HG02623 (cell line): ENCODE results near the gene EEIG1.
A peak's percentile ranks its signal among the peaks of the same experiment; 100 is the strongest.

ENCODE experiments used
- ATAC-seq: cut with Tn5 transposase; IDR thresholded peaks from one replicate; pipeline ENCODE4 v1.9.1; 2021; ENCODE audit warnings: moderate library complexity; ENCODE audit not compliant: unreplicated experiment

Gene EEIG1

GRCh38 chr9:128001779-128002298 lies 21.1 kb upstream of the EEIG1 start:
- ATAC-seq = no peak

GRCh38 chr9:128001151-128001778 lies 20.5 kb upstream of the EEIG1 start:
- ATAC-seq = no peak

GRCh38 chr9:127999461-127999860 lies 18.7 kb upstream of the EEIG1 start:
- no peak for ATAC-seq

- no peak for ATAC-seq
Observed at GRCh38 chr9:127993721-127994120, 12.9 kb upstream of the EEIG1 start.

- no peak for ATAC-seq
Observed at GRCh38 chr9:127991757-127992274, 11.0 kb upstream of the EEIG1 start.

GRCh38 chr9:127991017-127991756 lies 10.4 kb upstream of the EEIG1 start:
- no peak for ATAC-seq

- no peak for ATAC-seq
Observed at GRCh38 chr9:127990554-127990953, 9.8 kb upstream of the EEIG1 start.

GRCh38 chr9:127989094-127989493 lies 8.3 kb upstream of the EEIG1 start:
- ATAC-seq = no peak

- ATAC-seq = no peak
Observed at GRCh38 chr9:127987103-127987614, 6.4 kb upstream of the EEIG1 start.

GRCh38 chr9:127985011-127985410 lies 4.2 kb upstream of the EEIG1 start:
- no peak for ATAC-seq

GRCh38 chr9:127983847-127984289 lies 3.1 kb upstream of the EEIG1 start:
- ATAC-seq = peak; percentile 26

GRCh38 chr9:127982912-127983311 lies 2.1 kb upstream of the EEIG1 start:
- ATAC-seq = no peak

GRCh38 chr9:127981559-127982121 lies 851 bp upstream of the EEIG1 start:
- ATAC-seq = no peak

- ATAC-seq = peak; percentile 24
Observed at GRCh38 chr9:127980060-127980705, 606 bp downstream of the EEIG1 start.

GRCh38 chr9:127979333-127980059 lies 1.3 kb downstream of the EEIG1 start:
- ATAC-seq = no peak

GRCh38 chr9:127979015-127979332 lies 1.8 kb downstream of the EEIG1 start:
- ATAC-seq = no peak

- no peak for ATAC-seq
Observed at GRCh38 chr9:127977884-127978647, 2.7 kb downstream of the EEIG1 start.

- ATAC-seq = no peak
Observed at GRCh38 chr9:127977009-127977883, 3.5 kb downstream of the EEIG1 start.

GRCh38 chr9:127976498-127976897 lies 4.3 kb downstream of the EEIG1 start:
- ATAC-seq = no peak
